Epithelial cell of esophagus (primary cell): ENCODE data around the gene SCN1A.
"Not testable (repeated sequence)": the region's sequence is repeated elsewhere in the genome, so short reads cannot be mapped to it uniquely, and the experiment has no call there.

Source experiments
- DNase-seq: peaks from one replicate; pipeline ENCODE4 v3.0.0; 2010; ENCODE audit warnings: low read depth
- H3K4me3 ChIP-seq: 2 replicates; pipeline ENCODE4 v1.5.1; 2011; ENCODE audit warnings: mild to moderate bottlenecking, low read length, control low read depth
- CTCF ChIP-seq: IDR thresholded peaks from 2 replicates; pipeline ENCODE4 v1.5.1; 2011; ENCODE audit warnings: low read depth, mild to moderate bottlenecking, low read length, control low read depth, inconsistent platforms; ENCODE audit not compliant: insufficient read depth; ENCODE audit errors: missing control alignments

SCN1A gene

GRCh38 chr2:166011660-166012059, 116.2 kb downstream of the SCN1A start:
- no peak overlapping the region for H3K4me3 ChIP-seq
- TF ChIP-seq CTCF = no peak
- DNase-seq = no peak

GRCh38 chr2:166000401-166000800, 127.4 kb downstream of the SCN1A start:
- no peak for TF ChIP-seq CTCF
- H3K4me3 ChIP-seq = no peak overlapping the region
- no peak for DNase-seq

DNA sequence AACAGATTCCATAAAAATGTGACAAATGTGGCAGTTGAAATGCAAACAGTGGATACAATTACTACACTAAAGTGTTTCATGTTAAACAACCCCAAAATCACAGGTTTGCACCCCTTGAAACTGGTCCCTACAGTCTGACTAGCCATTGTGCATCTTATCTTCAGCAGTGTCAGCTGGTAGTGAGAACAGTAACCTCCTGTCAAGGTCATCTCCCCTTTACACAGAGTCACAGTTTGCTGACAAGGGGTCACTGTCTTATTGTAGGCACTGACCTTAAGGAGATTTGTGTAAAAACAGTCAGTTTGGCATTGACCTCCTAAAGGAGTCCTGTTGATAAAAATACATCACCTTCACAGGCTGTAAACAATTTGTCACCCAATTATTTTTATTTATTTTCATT, 137.0 kb downstream of the SCN1A start:
- H3K4me3 ChIP-seq = no peak overlapping the region
- DNase-seq = no peak
- TF ChIP-seq CTCF = no peak

GRCh38 chr2:165989851-165990250, 138.0 kb downstream of the SCN1A start:
- no peak for TF ChIP-seq CTCF
- H3K4me3 ChIP-seq = no peak overlapping the region
- DNase-seq = no peak

DNA sequence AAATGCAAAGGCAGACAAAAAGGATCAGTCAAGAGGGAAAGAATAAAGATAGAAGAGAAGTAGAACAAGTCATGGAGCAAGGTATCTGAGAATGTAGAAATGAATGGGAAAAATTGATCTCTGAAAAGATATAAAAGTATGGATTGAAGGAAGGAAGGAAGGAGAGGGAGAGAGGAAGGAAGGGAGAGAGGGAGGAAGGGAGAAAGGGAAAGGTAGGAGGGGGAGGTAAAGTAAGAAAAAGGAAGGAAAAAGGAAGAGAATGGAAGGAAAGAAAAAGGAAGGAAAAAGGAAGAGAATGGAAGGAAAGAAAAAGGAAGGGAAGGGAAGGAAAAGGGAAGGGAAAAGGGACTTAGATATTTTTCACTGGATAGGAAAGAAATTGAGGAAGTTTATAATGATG, 142.7 kb downstream of the SCN1A start:
- DNase-seq = no peak
- H3K4me3 ChIP-seq = no peak overlapping the region
- TF ChIP-seq CTCF = no peak

DNA sequence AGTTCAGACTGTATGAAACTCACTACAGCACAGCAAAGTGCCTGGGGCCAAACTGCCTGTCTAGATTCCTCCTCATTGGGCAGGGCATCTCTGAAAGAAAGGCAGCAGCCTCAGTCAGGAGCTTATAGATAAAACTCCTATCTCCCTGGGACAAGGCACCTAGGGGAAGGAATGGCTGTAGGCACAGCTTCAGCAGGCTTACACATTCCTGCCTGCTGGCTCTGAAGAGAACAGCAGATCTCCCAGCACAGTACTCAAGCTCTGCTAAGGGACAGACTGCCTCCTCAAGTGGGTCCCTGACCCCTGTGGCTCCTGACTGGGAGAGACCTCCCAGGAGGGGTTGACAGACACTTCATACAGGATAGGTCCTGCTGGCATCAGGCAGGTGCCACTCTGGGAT, 155.7 kb downstream of the SCN1A start:
- not testable (repeated sequence) for DNase-seq, H3K4me3 ChIP-seq

DNA sequence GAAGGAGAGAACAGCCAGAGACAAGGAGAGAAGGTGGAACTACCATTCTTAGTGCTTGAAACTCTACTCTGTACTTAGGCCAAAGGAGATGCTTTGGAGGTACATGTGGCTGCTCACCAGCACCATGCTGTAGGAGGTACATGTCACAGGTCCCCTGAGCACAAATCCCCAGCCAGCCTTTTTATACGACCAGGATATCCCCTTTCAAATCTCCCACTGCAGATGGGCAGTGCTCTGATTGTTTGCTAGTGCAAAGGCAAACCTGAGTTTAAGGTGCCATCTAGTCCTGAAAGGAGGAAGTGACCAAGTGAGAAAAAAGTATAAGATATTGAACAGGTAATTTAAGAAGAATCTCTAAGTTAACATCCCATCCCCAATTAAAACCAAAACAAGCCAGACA, 157.2 kb downstream of the SCN1A start:
- TF ChIP-seq CTCF = no peak
- H3K4me3 ChIP-seq = no peak overlapping the region
- no peak for DNase-seq

- no peak overlapping the region for H3K4me3 ChIP-seq
- no peak for TF ChIP-seq CTCF
- no peak for DNase-seq
Measured at GRCh38 chr2:165969227-165969626, 158.6 kb downstream of the SCN1A start.
